DMS114 treated with DMSO at 0.1 percent for 48 hours (cell line): ENCODE measurements around the gene PIWIL4.
"Not testable (repeated sequence)": the region's sequence is repeated elsewhere in the genome, so short reads cannot be mapped to it uniquely, and the experiment has no call there.

Experiments
- DNase-seq: peaks from one replicate; lab custom pipeline; 2025; ENCODE audit not compliant: unreplicated experiment; lab: John Stamatoyannopoulos, UW

Gene PIWIL4

GRCh38 chr11:94635072-94635471 is 67.9 kb downstream of the PIWIL4 start:
- DNase-seq, result no peak

GRCh38 chr11:94636388-94636949 is 69.3 kb downstream of the PIWIL4 start:
- no peak for DNase-seq

- no peak for DNase-seq
These were observed 71.2 kb downstream of the PIWIL4 start for GRCh38 chr11:94638301-94638901.

DNA sequence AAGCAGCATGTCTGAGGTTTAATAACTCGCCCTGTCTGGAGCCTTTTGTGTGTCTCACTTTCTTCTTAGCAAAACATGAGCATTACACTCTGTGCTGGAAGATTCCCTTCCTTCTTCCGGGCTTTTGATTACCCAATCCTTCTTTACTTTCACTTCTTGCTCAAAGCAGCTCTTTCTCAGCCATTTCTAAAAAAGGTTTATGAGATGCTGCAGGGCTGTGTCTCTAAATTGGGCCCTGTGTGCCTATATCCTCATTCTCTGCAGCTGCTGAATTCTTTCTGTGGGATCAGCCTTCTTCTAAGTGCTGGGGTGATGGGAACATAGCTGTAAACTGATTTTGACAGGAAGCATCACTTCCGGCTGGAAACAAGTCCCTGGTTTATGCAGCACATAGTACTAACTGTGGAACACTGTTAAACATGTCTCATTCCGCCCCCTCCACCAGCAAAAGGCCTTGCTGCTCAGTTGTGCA is 71.8 kb downstream of the PIWIL4 start:
- no peak for DNase-seq

GRCh38 chr11:94639901-94640721 is 72.9 kb downstream of the PIWIL4 start:
- DNase-seq, result no peak

DNA sequence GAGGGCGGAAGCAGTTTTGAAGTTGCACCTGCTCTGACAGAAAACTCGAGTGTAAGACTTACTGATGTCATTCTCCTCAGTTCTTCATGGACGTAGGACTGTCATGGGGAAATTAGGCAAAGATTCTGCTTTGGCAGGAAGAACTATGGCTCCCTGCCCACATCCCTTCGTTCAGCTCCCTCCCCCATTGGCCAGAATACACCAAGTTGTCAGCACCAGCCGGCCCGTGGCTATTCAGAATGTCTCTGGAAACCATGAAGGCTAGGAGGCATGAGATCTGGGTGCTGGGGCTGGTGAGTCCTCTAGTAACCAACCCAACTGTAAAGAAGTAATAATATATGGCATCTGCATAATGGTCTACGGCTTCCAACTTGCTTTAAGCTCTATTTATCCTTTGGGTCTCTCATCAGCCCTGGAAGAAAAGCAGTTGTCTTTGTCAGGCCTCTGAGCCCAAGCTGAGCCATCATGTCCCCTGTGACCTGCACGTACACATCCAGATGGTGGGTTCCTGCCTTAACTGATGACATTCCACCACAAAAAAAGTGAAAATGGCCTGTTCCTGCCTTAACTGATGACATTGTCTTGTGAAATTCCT is 74.1 kb downstream of the PIWIL4 start:
- DNase-seq, result no peak

DNA sequence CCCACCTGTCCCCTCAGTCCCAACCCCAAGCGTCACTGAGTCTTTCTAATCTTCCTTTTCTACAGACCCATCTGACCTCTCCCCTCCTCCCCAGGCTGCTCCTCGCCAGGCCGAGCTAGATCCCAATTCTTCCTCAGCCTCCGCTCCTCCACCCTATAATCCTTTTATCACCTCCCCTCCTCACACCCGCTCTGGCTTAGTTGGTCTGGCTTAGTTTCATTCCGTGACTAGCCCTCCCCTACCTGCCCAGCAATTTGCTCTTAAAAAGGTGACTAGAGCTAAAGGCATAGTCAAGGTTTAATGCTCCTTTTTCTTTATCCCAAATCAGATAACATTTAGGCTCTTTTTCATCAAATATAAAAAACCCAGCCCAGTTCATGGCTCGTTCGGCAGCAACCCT is 76.0 kb downstream of the PIWIL4 start:
- not testable (repeated sequence) for DNase-seq

DNA sequence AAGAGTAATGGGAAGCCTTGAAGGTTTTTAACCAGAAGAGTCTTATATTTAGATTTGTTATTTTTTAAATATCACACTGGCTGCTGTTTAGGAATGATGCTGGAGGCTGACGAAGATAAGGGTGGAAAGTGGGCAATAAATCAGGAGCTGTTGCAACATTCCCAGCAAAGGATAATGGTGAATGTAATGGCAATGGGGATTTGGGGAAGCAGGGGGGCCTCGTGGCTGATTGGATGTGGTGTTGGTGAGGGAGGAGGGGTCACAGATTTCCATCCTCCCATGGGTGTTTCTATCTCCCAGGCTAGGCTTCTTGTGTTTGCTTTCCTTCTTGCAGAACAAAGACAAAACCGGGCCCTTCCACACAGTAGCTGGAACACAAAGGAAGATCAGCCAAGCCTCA is 80.8 kb downstream of the PIWIL4 start:
- DNase-seq, result no peak

- no peak for DNase-seq
These were observed 81.6 kb downstream of the PIWIL4 start for GRCh38 chr11:94648789-94649188.

- no peak for DNase-seq
These were observed 82.1 kb downstream of the PIWIL4 start for GRCh38 chr11:94649254-94649653.

DNA sequence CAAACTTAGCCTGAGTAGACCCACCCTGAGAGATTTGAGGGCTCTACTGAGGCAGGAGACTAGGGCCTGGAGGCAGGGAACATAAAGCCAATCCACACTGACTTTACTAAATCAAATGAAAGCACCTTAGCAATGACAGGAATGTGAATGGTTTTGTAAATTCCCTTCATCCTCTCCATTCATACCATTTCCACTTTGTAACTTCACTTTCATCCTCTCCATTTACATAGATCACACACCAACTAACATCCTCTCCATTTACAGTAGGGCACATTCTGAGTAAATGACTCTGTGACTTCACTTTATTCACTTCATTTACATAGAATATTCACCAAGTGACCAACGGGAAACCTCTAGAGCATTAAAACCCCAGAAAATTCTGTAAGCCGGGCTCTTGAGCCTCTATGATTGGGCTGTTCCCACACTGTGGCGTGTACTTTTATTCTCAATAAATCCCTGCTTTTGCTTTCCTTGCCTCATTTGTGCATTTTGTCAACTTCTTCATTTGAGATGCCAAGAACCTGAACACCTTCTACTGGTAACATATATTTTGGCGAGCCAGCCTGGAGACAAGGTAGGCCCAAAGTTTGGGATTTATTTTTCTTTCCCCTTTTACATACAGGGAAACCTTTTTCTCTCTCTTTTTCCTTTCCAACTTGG is 82.9 kb downstream of the PIWIL4 start:
- DNase-seq, result no peak

DNA sequence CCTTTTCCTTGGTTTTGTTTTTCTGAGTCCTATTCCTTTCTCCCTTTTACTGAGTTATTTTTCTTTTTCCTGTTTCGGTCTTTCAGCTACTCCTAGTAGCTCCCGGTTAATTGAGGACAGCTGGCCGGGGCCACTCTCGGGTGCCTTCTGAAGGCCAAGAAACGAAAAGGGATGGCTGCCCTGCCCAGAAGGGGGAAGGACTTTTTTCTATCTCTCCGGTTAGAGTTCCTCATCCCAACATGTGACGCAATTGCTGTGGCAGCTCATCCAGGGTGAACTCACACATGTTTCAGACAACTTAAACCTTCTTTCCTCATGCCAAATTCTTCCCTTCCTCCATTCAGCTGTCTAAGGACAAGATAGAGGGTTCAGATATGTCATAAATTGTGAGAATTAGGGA is 83.6 kb downstream of the PIWIL4 start:
- DNase-seq, result no peak

- no peak for DNase-seq
These were observed 85.6 kb downstream of the PIWIL4 start for GRCh38 chr11:94652735-94653284.

DNA sequence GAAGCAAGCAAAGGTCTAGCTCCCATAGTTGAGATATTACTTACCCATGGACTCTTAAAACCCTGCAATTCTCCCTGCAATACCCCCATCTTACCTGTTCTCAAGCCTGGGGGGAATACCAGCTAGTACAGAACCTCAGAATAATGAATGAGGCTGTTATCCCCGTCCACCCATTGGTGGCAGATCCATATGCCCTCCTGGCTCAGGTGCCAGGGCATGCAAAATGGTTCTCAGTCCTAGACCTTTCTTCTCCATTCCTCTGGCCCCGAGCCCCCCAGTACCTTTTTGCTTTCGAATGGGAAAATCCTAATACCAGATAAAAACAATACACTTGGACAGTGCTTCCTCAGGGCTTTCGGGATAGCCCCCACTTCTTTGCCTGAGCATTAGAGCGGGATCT is 86.4 kb downstream of the PIWIL4 start:
- DNase-seq, result no peak

- no peak for DNase-seq
These were observed 87.0 kb downstream of the PIWIL4 start for GRCh38 chr11:94654201-94654600.

DNA sequence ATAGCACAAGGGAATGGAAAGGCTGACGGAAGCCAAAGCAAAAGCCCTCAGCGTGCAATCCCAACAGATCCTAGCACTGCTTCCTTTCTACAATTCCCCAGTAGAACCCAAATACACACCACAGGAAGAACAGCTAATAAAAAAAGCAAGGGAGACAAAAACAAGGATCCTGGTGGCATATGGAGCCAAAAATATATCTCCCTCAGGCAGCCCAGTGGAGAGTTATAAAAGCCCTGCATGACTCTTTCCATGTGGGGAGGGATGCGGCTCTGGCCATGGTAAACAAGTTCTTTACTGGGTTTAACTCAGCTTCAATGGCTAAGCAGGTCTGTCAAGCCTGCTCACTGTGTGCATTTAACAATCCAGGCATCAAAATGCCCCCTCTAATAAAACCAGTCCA is 88.1 kb downstream of the PIWIL4 start:
- DNase-seq, result no peak

DNA sequence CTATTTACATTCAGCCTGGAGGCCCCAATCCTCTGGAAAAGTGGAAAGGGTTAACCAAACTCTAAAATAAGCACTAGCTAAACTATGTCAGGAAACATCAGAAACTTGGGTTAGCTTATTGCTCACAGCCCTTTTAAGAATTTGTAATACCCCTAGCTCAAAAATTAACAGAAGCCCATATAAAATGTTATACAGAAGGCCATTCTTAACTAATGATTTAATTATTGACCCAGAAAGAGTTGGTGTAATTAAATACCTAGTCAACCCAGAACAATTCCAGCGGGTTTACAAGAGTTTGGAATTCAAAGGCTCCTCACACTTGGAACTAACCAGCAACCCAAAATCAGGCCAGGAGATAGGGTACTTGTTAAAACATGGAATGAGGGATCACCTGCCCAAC is 88.8 kb downstream of the PIWIL4 start:
- DNase-seq, result no peak

DNA sequence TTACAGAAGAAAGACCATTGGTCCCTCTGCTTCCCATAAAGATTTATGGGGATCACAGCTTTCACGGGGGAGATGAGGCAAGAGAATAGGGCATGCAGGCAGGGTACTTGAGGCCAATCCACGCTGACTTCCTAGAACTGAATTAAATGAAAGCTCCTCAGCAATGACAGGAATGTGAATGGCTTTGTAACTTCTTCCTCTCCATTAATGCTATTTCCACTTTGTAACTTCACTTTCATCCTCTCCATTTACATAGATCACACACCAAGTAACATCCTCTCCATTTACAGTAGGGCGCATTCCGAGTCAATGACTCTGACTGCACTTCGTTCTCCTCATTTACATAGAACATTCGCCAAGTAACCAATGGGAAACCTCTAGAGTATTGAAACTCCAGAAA is 89.8 kb downstream of the PIWIL4 start:
- DNase-seq, result no peak

GRCh38 chr11:94657629-94658028 is 90.5 kb downstream of the PIWIL4 start:
- DNase-seq, result no peak

DNA sequence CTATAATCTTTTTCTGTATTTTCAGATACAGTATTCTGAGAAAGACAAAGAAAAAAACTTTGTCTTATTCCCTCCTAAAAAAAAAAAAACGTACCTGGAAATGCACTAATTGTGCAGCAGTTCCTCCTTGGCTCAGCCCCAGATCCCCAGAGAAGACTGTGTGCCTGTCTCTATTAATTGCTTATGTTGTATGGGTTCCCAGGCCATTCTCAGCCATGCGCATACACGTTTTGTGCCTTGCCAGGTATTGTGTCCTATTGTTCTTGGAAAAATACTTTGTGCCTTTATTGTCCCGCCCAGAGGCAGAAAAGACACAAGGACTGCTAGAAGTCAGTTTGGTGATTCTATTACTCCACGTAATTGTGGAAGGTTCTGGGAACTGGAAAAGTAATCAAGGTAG is 91.2 kb downstream of the PIWIL4 start:
- no peak for DNase-seq

- DNase-seq, result no peak
These were observed 91.7 kb downstream of the PIWIL4 start for GRCh38 chr11:94658888-94659287.
